Hepatocyte (in vitro differentiated cells): ENCODE data around the gene FCHO2.

ENCODE experiments used
- CTCF ChIP-seq: fragments of 200-600 bp; sonication (generic); IDR thresholded peaks from 2 replicates; pipeline ENCODE4 v1.5.1; 2016; ENCODE audit warnings: antibody characterized with exemption, mild to moderate bottlenecking; ENCODE audit not compliant: poor library complexity
- EZH2 ChIP-seq: fragments of 200-600 bp; sonication (generic); IDR thresholded peaks from 2 replicates; pipeline ENCODE4 v1.6.1; 2016; ENCODE audit warnings: antibody characterized with exemption, mild to moderate bottlenecking, borderline replicate concordance
- EZH2phosphoT487 ChIP-seq: fragments of 200-600 bp; sonication (generic); IDR thresholded peaks from one replicate; pipeline ENCODE4 v1.6.1; 2018; ENCODE audit warnings: antibody characterized with exemption, mild to moderate bottlenecking, low read depth, moderate library complexity; ENCODE audit not compliant: unreplicated experiment, severe bottlenecking

- no peak for TF ChIP-seq EZH2
- TF ChIP-seq CTCF = no peak
- TF ChIP-seq EZH2phosphoT487 = no peak
These were observed 51.2 kb downstream of the FCHO2 start for GRCh38 chr5:73007051-73007450.
